Measurements from ENCODE around the gene ITPR3.
"Not testable (repeated sequence)": the region's sequence is repeated elsewhere in the genome, so short reads cannot be mapped to it uniquely, and the experiment has no call there.

ITPR3 gene

GRCh38 chr6:33595001-33595846, 25.9 kb upstream of the ITPR3 start:
- H3K27ac ChIP-seq (replicated peaks; ENCODE audit: low read length): no peak overlapping the region
- no peaks in the 10 kb centered on the region for H3K79me1 ChIP-seq (ENCODE audit: low read depth, low read length)
- H3K9me3 ChIP-seq (replicated peaks in 1 of 2; ENCODE audit: control insufficient read depth in 2 of 2, insufficient read depth in 1 of 2, low read depth in 1 of 2, low read length in 2 of 2): no peaks in the 10 kb centered on the region
- no peak overlapping the region for H2BK15ac ChIP-seq (ENCODE audit: low read length)
- no peak overlapping the region for H3K14ac ChIP-seq (ENCODE audit: low read length)
- no CpG with 5 or more reads among the region's 18 CpGs for WGBS, 2 donors (ENCODE audit: extremely low coverage in 2 of 2, insufficient read length in 2 of 2, insufficient replicate concordance in 1 of 2)
- no peak overlapping the region for H3K4ac ChIP-seq (ENCODE audit: low read length)
- no peak overlapping the region for H3K9ac ChIP-seq (ENCODE audit: low read depth, low read length, poor library complexity)
- peaks cover 3 to 8% of the 10 kb centered on the region in 2 donors for H3K4me1 ChIP-seq (ENCODE audit: control insufficient read depth in 2 of 2, insufficient read depth in 1 of 2, low read depth in 1 of 2, low read length in 2 of 2)
- H3K4me3 ChIP-seq (ENCODE audit: low read length in 2 of 2): no peak overlapping the region
- H2BK120ac ChIP-seq (ENCODE audit: low read depth, low read length): no peak overlapping the region
- H2AFZ ChIP-seq (ENCODE audit: low read length): no peak overlapping the region
- H3K18ac ChIP-seq (ENCODE audit: low read length): no peak overlapping the region
- no peak overlapping the region for H4K8ac ChIP-seq (ENCODE audit: low read depth, low read length)
- H3K4me2 ChIP-seq (ENCODE audit: insufficient read depth, low read length, poor library complexity, severe bottlenecking): no peak overlapping the region
- no peak overlapping the region for H2BK5ac ChIP-seq (ENCODE audit: low read length)
- no peak overlapping the region for H3K23ac ChIP-seq (ENCODE audit: low read depth, low read length, poor library complexity)
- no peak overlapping the region for H2AK5ac ChIP-seq (ENCODE audit: low read depth, low read length)
- no peak overlapping the region for H4K91ac ChIP-seq (ENCODE audit: low read depth, low read length, poor library complexity)
- no peak overlapping the region for H2BK12ac ChIP-seq (ENCODE audit: low read length)
- H3K27me3 ChIP-seq (ENCODE audit: control insufficient read depth in 3 of 3, insufficient read depth in 3 of 3, low read depth in 1 of 3, low read length in 3 of 3): peaks cover 0 to 5% (median 4%) of the 10 kb centered on the region in 3 experiments
- H3K36me3 ChIP-seq (replicated peaks in 1 of 2; ENCODE audit: control insufficient read depth in 2 of 2, insufficient read depth in 2 of 2, low read length in 2 of 2): no peaks in the 10 kb centered on the region
- no peak for DNase-seq (ENCODE audit: low spot score)

GRCh38 chr6:33596894-33597293, 24.2 kb upstream of the ITPR3 start:
- not testable (repeated sequence) for H3K4me1 ChIP-seq (ENCODE audit: control insufficient read depth in 2 of 2, insufficient read depth in 1 of 2, low read depth in 1 of 2, low read length in 2 of 2); H2BK120ac ChIP-seq (ENCODE audit: low read depth, low read length); DNase-seq (ENCODE audit: low spot score); H2BK12ac ChIP-seq (ENCODE audit: low read length); H3K79me1 ChIP-seq (ENCODE audit: low read depth, low read length); H3K27ac ChIP-seq (replicated peaks; ENCODE audit: low read length); H3K4me2 ChIP-seq (ENCODE audit: insufficient read depth, low read length, poor library complexity, severe bottlenecking); H4K8ac ChIP-seq (ENCODE audit: low read depth, low read length); H3K14ac ChIP-seq (ENCODE audit: low read length); H3K4ac ChIP-seq (ENCODE audit: low read length); H3K9ac ChIP-seq (ENCODE audit: low read depth, low read length, poor library complexity); H3K23ac ChIP-seq (ENCODE audit: low read depth, low read length, poor library complexity); H4K91ac ChIP-seq (ENCODE audit: low read depth, low read length, poor library complexity); H2AFZ ChIP-seq (ENCODE audit: low read length); H2BK15ac ChIP-seq (ENCODE audit: low read length); H3K36me3 ChIP-seq (replicated peaks in 1 of 2; ENCODE audit: control insufficient read depth in 2 of 2, insufficient read depth in 2 of 2, low read length in 2 of 2); H3K27me3 ChIP-seq (ENCODE audit: control insufficient read depth in 3 of 3, insufficient read depth in 3 of 3, low read depth in 1 of 3, low read length in 3 of 3); H2AK5ac ChIP-seq (ENCODE audit: low read depth, low read length); H3K9me3 ChIP-seq (replicated peaks in 1 of 2; ENCODE audit: control insufficient read depth in 2 of 2, insufficient read depth in 1 of 2, low read depth in 1 of 2, low read length in 2 of 2); H3K4me3 ChIP-seq (ENCODE audit: low read length in 2 of 2); H3K18ac ChIP-seq (ENCODE audit: low read length); H2BK5ac ChIP-seq (ENCODE audit: low read length)
- WGBS, 2 donors (ENCODE audit: extremely low coverage in 2 of 2, insufficient read length in 2 of 2, insufficient replicate concordance in 1 of 2): no CpG with 5 or more reads among the region's 5 CpGs

GRCh38 chr6:33597551-33598322, 23.4 kb upstream of the ITPR3 start:
- H3K4me1 ChIP-seq (ENCODE audit: control insufficient read depth in 2 of 2, insufficient read depth in 1 of 2, low read depth in 1 of 2, low read length in 2 of 2): peaks cover 0 to 3% of the 10 kb centered on the region in 2 donors
- H3K79me1 ChIP-seq (ENCODE audit: low read depth, low read length): no peaks in the 10 kb centered on the region
- H3K27me3 ChIP-seq (ENCODE audit: control insufficient read depth in 3 of 3, insufficient read depth in 3 of 3, low read depth in 1 of 3, low read length in 3 of 3): peaks cover 0 to 5% (median 0%) of the 10 kb centered on the region in 3 experiments
- H3K36me3 ChIP-seq (replicated peaks in 1 of 2; ENCODE audit: control insufficient read depth in 2 of 2, insufficient read depth in 2 of 2, low read length in 2 of 2): no peaks in the 10 kb centered on the region
- H3K9me3 ChIP-seq (replicated peaks in 1 of 2; ENCODE audit: control insufficient read depth in 2 of 2, insufficient read depth in 1 of 2, low read depth in 1 of 2, low read length in 2 of 2): no peaks in the 10 kb centered on the region
- H3K4ac ChIP-seq (ENCODE audit: low read length): peak overlapping the region; percentile 93
- H3K14ac ChIP-seq (ENCODE audit: low read length): peak overlapping the region; percentile 97
- peak overlapping the region; percentile 62 for H2BK15ac ChIP-seq (ENCODE audit: low read length)
- no peak overlapping the region for H2BK5ac ChIP-seq (ENCODE audit: low read length)
- DNase-seq (ENCODE audit: low spot score): no peak
- peak overlapping the region; percentile 58 for H2BK12ac ChIP-seq (ENCODE audit: low read length)
- no peak overlapping the region for H3K9ac ChIP-seq (ENCODE audit: low read depth, low read length, poor library complexity)
- H2AK5ac ChIP-seq (ENCODE audit: low read depth, low read length): peak overlapping the region; percentile 70
- H3K27ac ChIP-seq (replicated peaks; ENCODE audit: low read length): no peak overlapping the region
- no peak overlapping the region for H2BK120ac ChIP-seq (ENCODE audit: low read depth, low read length)
- H4K8ac ChIP-seq (ENCODE audit: low read depth, low read length): peak overlapping the region; percentile 3
- peak overlapping the region; percentile 34 for H3K23ac ChIP-seq (ENCODE audit: low read depth, low read length, poor library complexity)
- H3K4me2 ChIP-seq (ENCODE audit: insufficient read depth, low read length, poor library complexity, severe bottlenecking): no peak overlapping the region
- no peak overlapping the region for H2AFZ ChIP-seq (ENCODE audit: low read length)
- no CpG with 5 or more reads among the region's 4 CpGs for WGBS, 2 donors (ENCODE audit: extremely low coverage in 2 of 2, insufficient read length in 2 of 2, insufficient replicate concordance in 1 of 2)
- no peak overlapping the region for H3K4me3 ChIP-seq (ENCODE audit: low read length in 2 of 2)
- H3K18ac ChIP-seq (ENCODE audit: low read length): peak overlapping the region; percentile 90
- no peak overlapping the region for H4K91ac ChIP-seq (ENCODE audit: low read depth, low read length, poor library complexity)

GRCh38 chr6:33599413-33599938, 21.6 kb upstream of the ITPR3 start:
- no peaks in the 10 kb centered on the region for H3K36me3 ChIP-seq (replicated peaks in 1 of 2; ENCODE audit: control insufficient read depth in 2 of 2, insufficient read depth in 2 of 2, low read length in 2 of 2)
- peak overlapping the region; percentile 1 for H2BK15ac ChIP-seq (ENCODE audit: low read length)
- peak overlapping the region; percentile 6 for H3K18ac ChIP-seq (ENCODE audit: low read length)
- H2AFZ ChIP-seq (ENCODE audit: low read length): no peak overlapping the region
- no peak overlapping the region for H3K4me3 ChIP-seq (ENCODE audit: low read length in 2 of 2)
- H2AK5ac ChIP-seq (ENCODE audit: low read depth, low read length): peak overlapping the region; percentile 60
- no peaks in the 10 kb centered on the region for H3K4me1 ChIP-seq (ENCODE audit: control insufficient read depth in 2 of 2, insufficient read depth in 1 of 2, low read depth in 1 of 2, low read length in 2 of 2)
- H3K79me1 ChIP-seq (ENCODE audit: low read depth, low read length): peaks cover 2% of the 10 kb centered on the region
- no peak overlapping the region for H4K91ac ChIP-seq (ENCODE audit: low read depth, low read length, poor library complexity)
- no peaks in the 10 kb centered on the region for H3K27me3 ChIP-seq (ENCODE audit: control insufficient read depth in 3 of 3, insufficient read depth in 3 of 3, low read depth in 1 of 3, low read length in 3 of 3)
- DNase-seq (ENCODE audit: low spot score): no peak
- H3K27ac ChIP-seq (replicated peaks; ENCODE audit: low read length): no peak overlapping the region
- no peak overlapping the region for H3K9ac ChIP-seq (ENCODE audit: low read depth, low read length, poor library complexity)
- no peak overlapping the region for H3K14ac ChIP-seq (ENCODE audit: low read length)
- peaks cover 0 to 1% of the 10 kb centered on the region in 2 donors for H3K9me3 ChIP-seq (replicated peaks in 1 of 2; ENCODE audit: control insufficient read depth in 2 of 2, insufficient read depth in 1 of 2, low read depth in 1 of 2, low read length in 2 of 2)
- H2BK120ac ChIP-seq (ENCODE audit: low read depth, low read length): no peak overlapping the region
- H3K23ac ChIP-seq (ENCODE audit: low read depth, low read length, poor library complexity): no peak overlapping the region
- peak overlapping the region; percentile 0 for H2BK12ac ChIP-seq (ENCODE audit: low read length)
- no peak overlapping the region for H3K4me2 ChIP-seq (ENCODE audit: insufficient read depth, low read length, poor library complexity, severe bottlenecking)
- H3K4ac ChIP-seq (ENCODE audit: low read length): no peak overlapping the region
- H2BK5ac ChIP-seq (ENCODE audit: low read length): peak overlapping the region; percentile 44
- no CpG with 5 or more reads among the region's 9 CpGs for WGBS, 2 donors (ENCODE audit: extremely low coverage in 2 of 2, insufficient read length in 2 of 2, insufficient replicate concordance in 1 of 2)
- H4K8ac ChIP-seq (ENCODE audit: low read depth, low read length): peak overlapping the region; percentile 29

Measured in neuronal stem cell (in vitro differentiated cells).